Panc1 (cell line): ENCODE results near the gene LRIG3. TPM values are rescaled to one million over a fixed set of nuclear protein-coding genes. Genes with fewer than 3 reads are reported as not detected.

Experiments
- ATAC-seq: fragments of 200-7000 bp; cut with Tn5 transposase; 2 replicates; pipeline ENCODE4 v1.9.1; 2020; ENCODE audit warnings: mild to moderate bottlenecking, moderate library complexity
- BruUV-seq: library from RNA; stranded (reverse); fragments of 400-500 nt; replicated peaks from 2 replicates; lab custom pipeline; 2021; lab: Mats Ljungman, UMichigan
- CTCF ChIA-PET: fragments of 300-600 bp; sonication (Branson Sonifier 250); formaldehyde crosslinking; loops from one replicate; lab custom pipeline; 2022; ENCODE audit warnings: antibody characterized with exemption; lab: Charles Lee
- POLR2A ChIA-PET: fragments of 300-600 bp; sonication (Branson Sonifier 250); formaldehyde crosslinking; loops from one replicate; lab custom pipeline; 2022; ENCODE audit warnings: antibody characterized with exemption; lab: Charles Lee
- DNase-seq: peaks from one replicate; pipeline ENCODE4 v3.0.0-alpha.2; 2010; ENCODE audit warnings: low read depth, low spot score
- H3K27ac ChIP-seq: 2 replicates; pipeline ENCODE4 v1.5.1; 2011; ENCODE audit warnings: mild to moderate bottlenecking, low read length, inconsistent platforms
- H3K27me3 ChIP-seq: fragments of 200-500 bp; sonication (Bioruptor generic); 2 replicates; pipeline ENCODE4 v1.6.0; 2014; ENCODE audit warnings: low read length, inconsistent platforms; ENCODE audit not compliant: control insufficient read depth, insufficient read depth
- H3K36me3 ChIP-seq: fragments of 200-500 bp; sonication (Bioruptor generic); 2 replicates; pipeline ENCODE4 v1.5.1; 2014; ENCODE audit warnings: inconsistent platforms, mild to moderate bottlenecking, low read length, moderate library complexity; ENCODE audit not compliant: control insufficient read depth, insufficient read depth
- H3K4me1 ChIP-seq: 2 replicates; pipeline ENCODE4 v1.5.1; 2011; ENCODE audit warnings: inconsistent platforms, mild to moderate bottlenecking, low read length, moderate library complexity; ENCODE audit not compliant: control insufficient read depth, insufficient read depth
- H3K4me3 ChIP-seq, 2 experiments: 2 replicates each; pipeline ENCODE4 v1.5.1; 2011 to 2012; ENCODE audit warnings: low read depth in 2 of 2, low read length in 2 of 2, mild to moderate bottlenecking in 2 of 2, inconsistent platforms in 1 of 2, moderate library complexity in 1 of 2
- H3K9me3 ChIP-seq: fragments of 200-500 bp; sonication (Bioruptor generic); 2 replicates; pipeline ENCODE4 v1.5.1; 2014; ENCODE audit warnings: low read depth, mild to moderate bottlenecking, inconsistent platforms, low read length, moderate library complexity; ENCODE audit not compliant: control insufficient read depth, insufficient read depth
- CTCF ChIP-seq: fragments of 450-650 bp; IDR thresholded peaks from 2 replicates; pipeline ENCODE4 v1.5.1; 2017; ENCODE audit warnings: mild to moderate bottlenecking
- POLR2AphosphoS5 ChIP-seq: IDR thresholded peaks from 2 replicates; pipeline ENCODE4 v1.6.1; 2012; ENCODE audit warnings: mild to moderate bottlenecking, low read depth, low read length, moderate library complexity
- REST ChIP-seq, 2 experiments: IDR thresholded peaks; 2 replicates each; pipeline ENCODE4 v1.6.1; 2011 to 2012; ENCODE audit warnings: low read depth in 2 of 2, control low read depth in 1 of 2, low read length in 1 of 2, mild to moderate bottlenecking in 1 of 2, moderate library complexity in 1 of 2; ENCODE audit not compliant: insufficient read depth in 1 of 2
- SIN3A ChIP-seq: IDR thresholded peaks from 2 replicates; pipeline ENCODE4 v1.6.1; 2012; ENCODE audit warnings: low read depth, mild to moderate bottlenecking, low read length, moderate library complexity, borderline replicate concordance; ENCODE audit not compliant: insufficient read depth
- TCF7L2 ChIP-seq: IDR thresholded peaks from 2 replicates; pipeline ENCODE4 v1.6.1; 2011; ENCODE audit warnings: mild to moderate bottlenecking, low read depth, low read length, inconsistent platforms
- in situ Hi-C: cut with HindIII; loops from 2 replicates; pipeline ENCODE4 v1.10.0; 2016; ENCODE audit warnings: low sequenced_read_pairs, low pct_unique_long_range_greater_than_20kb
- intact Hi-C: fragments of 100-400 bp; cut with micrococcal nuclease; formaldehyde crosslinking; loops from one replicate; pipeline ENCODE4 v1.10.0; 2022; ENCODE audit not compliant: unreplicated experiment
- total RNA-seq: library from RNA; stranded (reverse); gene quantifications from one replicate; pipeline ENCODE4 v1.2.1, GENCODE V29; 2021; ENCODE audit not compliant: unreplicated experiment

LRIG3 gene
- total RNA-seq, 1 experiment from 2014 or later: 12.1 TPM

- ATAC-seq (no peak), DNase-seq (no peak)
- H3K27me3 ChIP-seq: no peaks in the 10 kb centered on the region; the same call in 1 of the 2 replicates
- intact Hi-C loops (loop anchor here (5.0 kb wide), 1 partner anchor 571 kb away; no protein-coding TSS in a partner anchor), in situ Hi-C loops (no loop called here)
- peaks cover 28% of the 10 kb centered on the region for H3K4me1 ChIP-seq
- TSS peak; percentile 63 for BruUV-seq
- ChIA-PET POLR2A (no interaction called here), CTCF (no interaction called here)
- TF ChIP-seq REST (IDR thresholded peaks at IDR 0.05; ENCODE audit: insufficient read depth in 1 of 2, low read depth in 2 of 2, low read length in 1 of 2) (no peak), TCF7L2 (no peak), POLR2AphosphoS5 (no peak), CTCF (no peak), SIN3A (no peak)
- no peaks in the 10 kb centered on the region for H3K9me3 ChIP-seq
- peak overlapping the region; percentile 82 to 96 for H3K4me3 ChIP-seq
- no peaks in the 10 kb centered on the region; the same call in 1 of the 2 replicates for H3K36me3 ChIP-seq
- peak overlapping the region; percentile 81 for H3K27ac ChIP-seq
Measured at GRCh38 chr12:58917699-58918468, 2.4 kb downstream of the LRIG3 start.

GRCh38 chr12:58916921-58917511, 3.3 kb downstream of the LRIG3 start:
- Histone ChIP-seq H3K36me3 (no peaks in the 10 kb centered on the region; the same call in 1 of the 2 replicates), H3K27ac (peak overlapping the region; percentile 81), H3K4me3 (peak overlapping the region; percentile 82 to 96), H3K9me3 (no peaks in the 10 kb centered on the region), H3K27me3 (no peaks in the 10 kb centered on the region), H3K4me1 (peaks cover 28% of the 10 kb centered on the region)
- CTCF ChIA-PET: no interaction called here
- TF ChIP-seq SIN3A: no peak
- TF ChIP-seq TCF7L2: no peak
- TF ChIP-seq CTCF: no peak
- TF ChIP-seq REST (IDR thresholded peaks at IDR 0.05; ENCODE audit: insufficient read depth in 1 of 2, low read depth in 2 of 2, low read length in 1 of 2): no peak
- no peak for TF ChIP-seq POLR2AphosphoS5
- in situ Hi-C loops: no loop called here
- intact Hi-C loops: loop anchor here (5.0 kb wide), 1 partner anchor 570 kb away; no protein-coding TSS in a partner anchor
- no peak for DNase-seq
- POLR2A ChIA-PET: no interaction called here
- BruUV-seq: no TSS peak
- ATAC-seq: no peak
